HG03442 (cell line): ENCODE measurements around the gene TMEM184A.
A peak's percentile ranks its signal among the peaks of the same experiment; 100 is the strongest.

Source experiments
- ATAC-seq: cut with Tn5 transposase; IDR thresholded peaks from one replicate; pipeline ENCODE4 v1.9.1; 2021; ENCODE audit warnings: mild to moderate bottlenecking, moderate library complexity; ENCODE audit not compliant: unreplicated experiment

TMEM184A gene

GRCh38 chr7:1505731-1506550, 50.1 kb downstream of the TMEM184A start:
- no peak for ATAC-seq

DNA sequence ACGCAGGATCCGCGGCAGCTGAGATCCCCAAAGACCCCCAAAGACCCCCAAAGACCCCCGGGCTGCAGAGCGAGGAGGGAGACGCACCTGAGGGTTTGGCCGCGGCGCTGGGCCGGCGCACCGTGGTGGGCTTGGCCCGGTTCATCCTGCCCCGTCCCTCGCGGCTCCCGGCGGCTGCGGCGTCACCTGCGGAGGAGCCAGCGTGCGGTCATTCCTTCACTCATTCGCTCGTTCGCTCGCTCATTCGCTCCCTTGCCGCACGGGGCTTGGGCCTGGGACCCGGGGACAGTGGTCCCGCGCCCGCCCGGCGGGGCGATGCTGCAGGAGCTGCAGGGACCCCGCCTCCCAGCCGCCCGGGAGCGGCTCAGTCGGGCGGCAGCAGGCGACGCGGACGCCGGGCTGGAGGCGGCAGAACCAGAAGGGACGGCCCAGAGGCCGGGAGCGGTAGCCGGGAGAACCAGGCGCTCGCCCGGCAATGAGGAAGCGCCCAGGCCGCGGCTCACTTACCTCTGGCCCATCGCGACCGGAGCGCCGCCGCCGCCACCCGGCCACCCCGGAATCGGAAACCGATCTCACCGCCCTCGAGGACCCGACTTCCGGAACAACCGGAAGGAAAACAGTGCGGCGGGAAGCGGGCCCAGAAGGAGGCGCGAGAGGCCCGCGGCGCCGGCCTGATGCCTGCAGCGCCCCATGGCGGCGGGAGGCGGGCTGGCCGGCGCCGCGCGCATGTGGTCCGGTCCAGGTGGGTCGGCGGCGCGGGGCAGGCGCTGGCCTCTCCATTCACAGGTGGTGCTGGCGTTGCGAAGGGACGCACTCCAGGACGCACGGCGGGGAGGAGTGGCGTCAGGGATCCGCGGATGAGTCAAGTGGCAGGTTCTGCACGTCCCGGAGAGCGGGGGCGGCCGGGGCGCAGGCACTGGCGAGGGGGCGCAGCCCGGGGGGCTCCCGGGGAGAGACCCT, 51.9 kb downstream of the TMEM184A start, which contains the start of gene INTS1:
Gene INTS1, minus strand, starts transcription at position 574 of the 960 bp plus-strand sequence. Its CDS starts 429 bp downstream, at position 145.
- ATAC-seq: peak; percentile 82

GRCh38 chr7:1503390-1503789, 52.6 kb downstream of the TMEM184A start:
- no peak for ATAC-seq

- ATAC-seq: no peak
Observed at GRCh38 chr7:1502845-1503244, 53.2 kb downstream of the TMEM184A start.

- no peak for ATAC-seq
Observed at GRCh38 chr7:1501487-1502270, 54.3 kb downstream of the TMEM184A start.

- ATAC-seq: no peak
Observed at GRCh38 chr7:1500064-1500807, 55.8 kb downstream of the TMEM184A start.

DNA sequence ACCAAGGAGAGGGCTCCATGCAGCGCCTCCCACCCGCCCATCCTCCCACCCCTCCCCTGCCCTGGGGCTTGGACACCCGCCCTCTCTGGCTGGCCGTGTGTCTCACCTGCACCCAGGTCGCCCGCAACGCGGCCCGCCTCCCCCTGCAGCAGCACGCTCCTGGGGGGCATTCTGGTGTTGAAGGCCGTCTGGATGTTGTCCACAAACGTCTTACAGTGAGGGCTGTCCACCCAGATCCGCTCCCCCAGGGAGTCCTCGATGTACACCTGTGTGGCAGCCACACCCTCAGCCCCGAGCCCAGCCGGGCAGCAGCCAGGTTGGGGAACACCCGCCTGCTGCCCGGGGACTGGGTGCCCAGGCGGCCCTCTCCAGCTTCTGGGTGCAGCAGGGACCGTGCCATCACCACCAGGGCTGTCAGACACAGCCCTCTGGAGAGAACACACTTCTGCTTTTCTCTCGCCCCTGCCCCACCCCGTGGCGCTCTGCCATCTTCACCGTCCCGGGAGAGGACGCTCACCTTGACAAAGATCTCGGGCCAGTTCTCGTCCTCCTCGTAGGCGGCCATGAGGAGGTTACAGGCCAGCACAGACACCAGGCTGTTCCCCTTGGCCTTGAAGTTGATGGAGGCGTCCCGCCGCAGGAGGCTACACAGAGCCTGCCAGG, 56.5 kb downstream of the TMEM184A start:
- ATAC-seq: no peak

DNA sequence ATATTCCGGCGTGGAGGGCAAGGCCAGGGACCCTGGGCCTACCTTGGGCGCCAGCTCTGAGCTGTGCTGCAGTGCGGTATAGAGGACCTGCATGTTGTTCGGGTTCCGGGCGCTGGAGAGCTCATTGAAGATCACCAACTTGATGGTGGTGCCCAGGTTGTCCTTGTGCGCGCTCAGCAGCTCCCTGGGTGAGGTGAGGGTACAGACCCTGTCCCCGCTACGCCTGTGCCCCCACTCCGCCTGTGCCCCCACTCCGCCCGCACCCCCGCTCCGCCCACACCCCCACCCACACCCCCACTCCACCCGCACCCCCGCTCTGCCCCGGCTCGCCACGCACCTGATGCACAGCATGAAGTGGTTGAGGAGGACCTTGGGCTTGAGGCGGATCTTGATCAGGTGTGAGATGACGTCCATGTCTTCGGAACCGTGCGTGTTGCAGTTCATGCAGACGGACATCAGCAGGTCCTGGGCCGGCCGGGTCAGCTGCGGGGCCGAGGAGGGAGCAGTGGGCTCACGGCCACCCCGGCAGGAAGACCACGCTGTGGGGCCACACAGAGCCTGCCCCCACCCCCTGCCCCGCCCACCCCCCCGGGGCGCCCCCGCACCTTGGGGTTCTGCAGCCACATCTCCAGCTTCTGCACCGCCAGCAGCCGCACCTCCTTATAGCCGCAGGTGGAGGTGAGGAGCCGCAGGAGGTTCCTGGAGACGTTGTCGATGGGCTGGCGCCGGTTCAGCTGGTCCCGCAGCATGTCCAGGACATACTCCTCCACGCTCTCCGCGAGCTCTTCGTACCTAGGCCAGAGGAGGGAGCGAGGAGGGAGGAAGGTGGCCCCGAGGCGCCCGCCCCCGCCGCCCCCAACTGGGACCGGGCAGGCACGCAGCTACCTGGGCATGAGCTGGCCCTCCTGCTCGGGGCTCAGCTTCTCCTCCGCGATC, 57.4 kb downstream of the TMEM184A start:
- no peak for ATAC-seq

- ATAC-seq: no peak
Observed at GRCh38 chr7:1497293-1497927, 58.6 kb downstream of the TMEM184A start.

DNA sequence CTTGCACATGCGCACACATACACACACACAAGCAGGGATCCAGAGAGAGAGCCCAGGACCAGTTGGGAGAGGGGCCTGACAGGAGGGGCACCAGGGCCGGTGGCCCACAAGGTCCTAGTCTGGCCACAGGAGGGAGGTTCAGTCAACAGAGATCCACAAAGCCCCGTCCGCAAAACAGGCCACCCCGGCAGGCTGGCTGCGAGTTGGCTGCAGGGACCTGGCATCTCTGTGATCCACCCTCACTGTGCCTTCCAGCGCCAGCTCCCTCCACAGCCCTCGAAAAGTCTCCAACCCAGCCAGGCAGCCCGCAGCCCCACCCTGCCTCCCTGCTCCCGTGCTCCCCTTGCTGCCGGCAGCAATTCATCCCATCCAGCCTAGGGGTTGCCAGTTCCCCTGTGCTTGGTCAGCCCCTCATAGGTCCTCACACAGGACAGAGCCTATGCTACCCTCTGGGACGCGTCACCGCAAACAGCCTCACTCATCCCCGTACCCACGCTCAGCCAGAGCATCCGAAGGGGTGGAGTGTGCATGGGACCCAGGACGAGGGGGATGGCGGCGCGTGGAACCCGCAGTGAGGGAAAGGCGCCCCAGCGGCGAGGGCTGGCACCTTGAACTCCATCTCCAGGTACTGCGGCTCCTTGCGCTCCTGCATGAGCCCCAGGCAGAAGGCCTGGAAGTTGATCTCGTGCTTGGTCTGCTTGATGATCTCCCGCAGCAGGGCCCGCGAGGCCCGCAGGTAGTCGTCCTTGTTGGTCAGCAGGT, 59.3 kb downstream of the TMEM184A start:
- no peak for ATAC-seq

DNA sequence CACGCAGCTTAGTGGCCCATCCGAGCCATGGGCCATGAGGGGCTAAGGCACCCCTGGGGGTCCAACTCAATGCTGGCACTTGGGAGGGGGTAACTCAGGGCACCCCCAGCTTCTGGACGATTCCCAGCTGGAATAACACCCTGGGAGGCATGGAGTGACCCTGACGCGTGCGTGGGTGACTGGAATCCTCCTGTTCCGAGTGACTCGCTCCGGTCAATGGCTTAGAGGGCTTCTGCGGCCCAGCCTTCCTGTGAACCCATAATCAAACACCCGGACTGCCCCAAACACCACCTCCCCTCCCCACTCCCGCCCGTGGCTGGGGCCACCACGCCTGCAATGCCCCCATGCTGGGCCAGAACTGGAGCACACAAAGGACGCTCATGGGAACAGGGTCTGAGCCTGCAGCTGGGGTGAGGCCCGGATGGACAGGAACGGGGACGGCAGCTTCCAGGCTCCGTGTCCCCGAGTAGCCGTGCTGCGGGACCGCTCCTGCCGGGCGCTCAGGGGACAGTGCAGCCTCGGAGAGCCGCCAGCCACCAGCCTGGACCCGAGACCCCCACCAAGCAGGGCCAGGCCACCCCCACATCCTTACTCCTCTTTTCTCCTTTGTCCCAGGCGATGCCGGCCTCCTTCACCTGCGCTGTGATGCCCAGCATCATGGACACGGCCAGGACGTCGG, 60.3 kb downstream of the TMEM184A start:
- ATAC-seq: no peak

- ATAC-seq: no peak
Observed at GRCh38 chr7:1494866-1495563, 61.0 kb downstream of the TMEM184A start.

DNA sequence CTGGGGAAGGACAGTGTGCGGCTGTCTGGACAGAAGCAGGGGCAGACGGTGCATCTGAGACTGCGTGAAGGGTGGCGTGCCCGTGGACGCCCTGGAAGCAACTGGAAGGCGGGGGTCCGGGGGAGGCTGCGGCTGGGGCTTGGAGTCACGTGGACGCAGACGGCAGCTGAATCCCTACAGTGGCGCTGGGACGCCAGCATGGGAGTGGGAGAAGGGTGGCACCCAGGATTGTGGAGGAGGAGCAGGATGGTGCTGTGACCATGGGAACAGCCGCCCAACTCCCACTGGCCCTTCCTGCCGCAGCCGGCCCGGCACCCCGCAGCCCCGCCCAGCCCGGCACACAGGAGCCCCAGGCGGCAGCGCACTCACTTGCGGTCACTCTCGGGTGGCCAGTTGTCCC, 61.6 kb downstream of the TMEM184A start:
- ATAC-seq: no peak

DNA sequence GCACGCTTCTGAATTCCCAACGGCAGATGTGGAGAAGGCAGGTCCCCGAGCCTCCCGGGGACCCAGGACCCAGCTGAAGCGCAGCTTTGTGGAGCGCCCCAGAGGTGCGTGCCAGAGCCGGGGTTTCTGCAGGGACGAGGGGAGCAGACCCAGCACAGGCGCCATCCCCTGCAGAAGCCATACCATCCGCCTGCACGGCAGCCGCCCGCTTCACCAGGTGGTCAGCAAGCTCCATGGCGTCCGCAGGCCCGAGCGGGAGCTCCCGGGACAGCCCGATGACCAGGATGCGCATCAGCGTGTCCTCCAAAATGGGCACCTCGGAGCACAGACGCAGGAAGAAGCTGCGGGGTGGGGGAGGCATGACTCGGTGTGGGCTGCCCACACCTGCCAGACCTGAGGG, 62.4 kb downstream of the TMEM184A start:
- no peak for ATAC-seq

- ATAC-seq: no peak
Observed at GRCh38 chr7:1493129-1493528, 62.9 kb downstream of the TMEM184A start.

- no peak for ATAC-seq
Observed at GRCh38 chr7:1492640-1493039, 63.4 kb downstream of the TMEM184A start.
